ENCODE results near the gene TSHZ1.

DNA sequence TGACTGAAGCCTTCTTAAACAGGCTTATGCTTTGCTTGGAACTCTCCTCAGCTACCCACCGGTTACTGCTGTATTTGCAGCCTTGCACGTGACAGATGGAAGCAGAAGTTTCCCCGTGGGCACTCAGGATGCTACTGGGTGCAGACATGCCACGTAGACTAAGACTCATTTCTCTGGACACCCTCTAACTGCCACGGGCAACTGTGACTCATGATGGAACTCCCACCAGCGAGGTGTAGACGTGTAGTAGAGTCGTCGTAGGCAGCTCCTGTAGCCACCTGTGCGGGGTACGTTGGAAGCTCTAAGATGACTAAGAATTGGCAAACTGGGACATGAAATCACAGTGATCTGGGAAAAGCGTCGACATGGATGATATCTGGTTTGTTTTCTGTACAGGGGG lies 27.5 kb downstream of the TSHZ1 start:
- TF ChIP-seq EZH2 (IDR thresholded peaks at IDR 0.05; ENCODE audit: insufficient read depth, poor library complexity, severe bottlenecking) (no peak), EZH2phosphoT487 (IDR thresholded peaks at IDR 0.05; ENCODE audit: insufficient read depth, low read depth) (no peak)
